Adrenal gland (tissue), 12 donors: ENCODE measurements around the gene NOSTRIN. TPM values are rescaled to one million over a fixed set of nuclear protein-coding genes. Genes with fewer than 3 reads are reported as not detected.

ENCODE experiments used
- DNase-seq, 7 donors: peaks; one replicate each; pipeline ENCODE4 v3.0.0-alpha.2; 2019 to 2020
- H3K27ac ChIP-seq, 5 donors: fragments of 200-600 bp; sonication (generic) in 4 of 5; 1 replicate in 3 of 5; 2 replicates in 2 of 5; pipeline versions ENCODE4 v1.5.1 to v1.8.0; 2016 to 2020; ENCODE audit warnings: mild to moderate bottlenecking in 1 of 5
- H3K27me3 ChIP-seq: fragments of 200-600 bp; 2 replicates; pipeline ENCODE4 v1.8.0; 2021
- H3K36me3 ChIP-seq, 2 donors: fragments of 200-600 bp; replicated peaks in 1 of 2; 1 replicate in 1 of 2; 2 replicates in 1 of 2; pipeline versions ENCODE4 v1.5.1 to v1.8.0; 2018 to 2022
- H3K4me1 ChIP-seq, 2 donors: fragments of 200-600 bp; replicated peaks in 1 of 2; 1 replicate in 1 of 2; 2 replicates in 1 of 2; pipeline versions ENCODE4 v1.5.1 to v1.8.0; 2018 to 2021
- H3K4me3 ChIP-seq, 4 donors: fragments of 200-600 bp; sonication (generic) in 3 of 4; one replicate each; pipeline ENCODE4 v1.5.1; 2016 to 2018
- H3K9me3 ChIP-seq, 3 donors: fragments of 200-600 bp; sonication (generic) in 1 of 3; replicated peaks in 1 of 3; 1 replicate in 2 of 3; 2 replicates in 1 of 3; pipeline versions ENCODE4 v1.5.1 to v1.8.0; 2016 to 2021
- POLR2A ChIP-seq, 2 donors: fragments of 450-650 bp; IDR thresholded peaks; one replicate each; pipeline ENCODE4 v1.6.1; 2017; ENCODE audit warnings: antibody characterized with exemption in 2 of 2, mild to moderate bottlenecking in 2 of 2, moderate library complexity in 1 of 2
- WGBS, 4 donors: extraction: QIAGEN DNeasy Blood & Tissue Kit in 2 of 4; methylation state at CpG; one replicate each; pipeline versions ENCODE4 v1.1.5 to v1.1.7; 2013 to 2017; 5-methylcytosine and 5-hydroxymethylcytosine counted together
- intact Hi-C, 2 donors: fragments of 100-400 bp; cut with DNase I; formaldehyde crosslinking; loops; one replicate each; pipeline versions ENCODE4 v1.14.1 to v1.15.0; 2022 to 2023
- polyA plus RNA-seq, 3 donors: library from polyadenylated mRNA; stranded (reverse); fragments of 200-250 nt in 2 of 3; fragments of 350-450 nt in 1 of 3; fragmentation: Illumina TruSeq in 1 of 3; extraction: RNeasy Lipid Tissue Mini Kit (QIAGEN cat#74804) in 1 of 3; gene quantifications; one replicate each; pipeline ENCODE4 v1.2.3, GENCODE V29; 2013 to 2014
- total RNA-seq, 9 donors: library from RNA; depleted of rRNA in 4 of 9; stranded (reverse); fragments of >200 nt in 4 of 9; fragments of 120-200 nt in 1 of 9; fragmentation: NEBNext Ultra II Directional in 1 of 9; extraction: Animal tissue kit (Norgen Biotek cat#: 25700) in 1 of 9; gene quantifications; one replicate each; pipeline versions ENCODE4 v1.1.0 to v1.2.4, GENCODE V29; 2013 to 2023
- TF ChIP-seq, protein P1 (sequence below), 6 experiments: fragments of 450-650 bp in 4 of 6; fragments of 200-600 bp in 2 of 6; sonication (generic) in 1 of 6; IDR thresholded peaks; 1 replicate in 5 of 6; 2 replicates in 1 of 6; pipeline versions ENCODE4 v1.5.1 to v1.8.0; 2016 to 2021; ENCODE audit warnings: antibody characterized with exemption in 6 of 6, mild to moderate bottlenecking in 2 of 6, moderate library complexity in 1 of 6
- donor health status: healthy with polysubstance abuse.
- donor health status: Bipolar disorder and iron deficiency.
- donor health status: DM: yes; HTN: yes; CAD: no.
- donor health status: DM: no; HTN: no; CAD: no.
- donor health status: DM: no; HTN: no; CAD: no.
- donor health status: DM: yes; HTN: yes; CAD: no.

Gene NOSTRIN
- total and polyA plus RNA-seq, 12 donors: 13.9 to 134 (median 35.6) TPM

DNA sequence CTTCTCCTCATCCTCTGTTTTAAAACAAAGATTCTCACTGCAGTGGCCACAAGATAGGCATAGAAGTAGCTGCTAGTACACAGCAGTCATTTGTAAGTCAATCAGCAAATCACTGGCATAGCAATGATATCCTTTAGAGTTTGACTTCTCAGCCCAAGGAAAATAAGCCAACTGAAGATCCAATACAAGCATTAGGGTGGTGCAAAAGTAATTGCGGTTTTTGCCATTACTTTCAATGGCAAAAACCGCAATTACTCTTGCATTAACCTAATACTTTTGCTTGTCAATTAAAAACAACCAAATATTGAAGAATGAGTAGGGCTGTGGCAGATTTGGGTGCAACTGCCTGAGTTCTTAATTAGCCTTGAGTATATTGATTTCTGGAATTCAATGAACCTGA, 101.5 kb downstream of the NOSTRIN start:
- Histone ChIP-seq H3K27me3 (no peaks in the 10 kb centered on the region), H3K9me3 (no peaks in the 10 kb centered on the region), H3K27ac (no peak overlapping the region), H3K4me3 (no peak overlapping the region), H3K4me1 (no peaks in the 10 kb centered on the region), H3K36me3 (no peaks in the 10 kb centered on the region)
- intact Hi-C loops: no loop called here
- DNase-seq: no peak
- WGBS, 4 donors: 82 to 92% (median 91%) methylated on average over 2 of the region's 2 CpGs
- TF ChIP-seq POLR2A (IDR thresholded peaks at IDR 0.05): no peak
- TF ChIP-seq, protein P1, sequence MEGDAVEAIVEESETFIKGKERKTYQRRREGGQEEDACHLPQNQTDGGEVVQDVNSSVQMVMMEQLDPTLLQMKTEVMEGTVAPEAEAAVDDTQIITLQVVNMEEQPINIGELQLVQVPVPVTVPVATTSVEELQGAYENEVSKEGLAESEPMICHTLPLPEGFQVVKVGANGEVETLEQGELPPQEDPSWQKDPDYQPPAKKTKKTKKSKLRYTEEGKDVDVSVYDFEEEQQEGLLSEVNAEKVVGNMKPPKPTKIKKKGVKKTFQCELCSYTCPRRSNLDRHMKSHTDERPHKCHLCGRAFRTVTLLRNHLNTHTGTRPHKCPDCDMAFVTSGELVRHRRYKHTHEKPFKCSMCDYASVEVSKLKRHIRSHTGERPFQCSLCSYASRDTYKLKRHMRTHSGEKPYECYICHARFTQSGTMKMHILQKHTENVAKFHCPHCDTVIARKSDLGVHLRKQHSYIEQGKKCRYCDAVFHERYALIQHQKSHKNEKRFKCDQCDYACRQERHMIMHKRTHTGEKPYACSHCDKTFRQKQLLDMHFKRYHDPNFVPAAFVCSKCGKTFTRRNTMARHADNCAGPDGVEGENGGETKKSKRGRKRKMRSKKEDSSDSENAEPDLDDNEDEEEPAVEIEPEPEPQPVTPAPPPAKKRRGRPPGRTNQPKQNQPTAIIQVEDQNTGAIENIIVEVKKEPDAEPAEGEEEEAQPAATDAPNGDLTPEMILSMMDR (IDR thresholded peaks at IDR 0.05): no peak

DNA sequence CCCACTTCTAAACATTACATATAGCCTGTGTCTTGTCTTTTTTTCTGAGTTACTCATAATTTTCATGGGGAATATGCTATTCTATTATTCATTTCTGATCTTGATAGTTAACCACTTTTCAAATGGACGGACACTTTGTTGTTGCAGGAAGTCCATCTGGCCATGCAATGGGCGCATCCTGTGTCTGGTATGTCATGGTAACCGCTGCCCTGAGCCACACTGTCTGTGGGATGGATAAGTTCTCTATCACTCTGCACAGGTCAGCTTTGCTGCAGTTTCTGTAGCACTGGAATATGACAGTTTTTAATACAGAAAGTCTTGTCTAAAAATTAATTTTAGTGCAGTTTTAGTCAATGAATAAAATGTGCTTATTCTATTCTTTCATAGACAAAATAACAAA, 101.9 kb downstream of the NOSTRIN start:
- 88 to 91% (median 90%) methylated on average over 3 of the region's 3 CpGs for WGBS, 4 donors
- Histone ChIP-seq H3K4me3 (no peak overlapping the region), H3K9me3 (no peaks in the 10 kb centered on the region), H3K4me1 (no peaks in the 10 kb centered on the region), H3K36me3 (no peaks in the 10 kb centered on the region), H3K27ac (no peak overlapping the region), H3K27me3 (no peaks in the 10 kb centered on the region)
- intact Hi-C loops: no loop called here
- no peak for DNase-seq
- no peak for TF ChIP-seq POLR2A (IDR thresholded peaks at IDR 0.05)
- TF ChIP-seq, protein P1 (IDR thresholded peaks at IDR 0.05): no peak

DNA sequence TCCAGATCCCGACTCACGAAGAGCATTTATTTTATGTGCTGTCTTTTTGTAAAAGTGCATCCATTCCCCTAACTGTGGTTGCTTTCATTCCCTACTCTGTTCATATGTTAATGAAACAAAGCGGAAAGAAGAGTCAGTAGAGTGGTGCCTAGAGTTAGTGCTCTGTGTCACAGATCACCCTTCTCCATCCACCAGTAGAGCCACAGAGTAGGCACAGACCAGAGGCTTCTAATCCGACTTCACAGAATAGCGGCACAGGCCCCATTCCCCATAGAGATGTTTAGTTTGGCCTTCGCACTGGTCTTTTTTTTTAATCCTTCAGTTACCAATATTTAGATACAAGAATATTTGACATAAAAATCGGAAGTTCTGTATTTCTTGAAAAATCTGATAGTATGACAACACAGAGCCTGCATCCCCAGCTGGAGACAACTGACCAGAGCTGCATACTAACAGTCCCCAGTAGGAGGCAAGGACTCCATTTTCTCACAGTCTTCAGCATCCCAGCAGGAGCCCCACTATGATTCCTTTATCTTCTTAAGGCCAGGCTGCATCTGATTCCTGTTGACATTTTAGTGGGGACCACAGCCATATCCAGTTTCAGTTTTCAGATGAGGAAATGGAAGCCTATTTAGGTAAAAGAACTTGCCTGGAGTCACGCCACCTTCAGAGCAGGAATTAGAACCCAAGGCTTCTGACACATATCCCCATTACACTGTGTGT, 105.7 kb downstream of the NOSTRIN start:
- no peaks in the 10 kb centered on the region for H3K4me1 ChIP-seq
- H3K27me3 ChIP-seq: no peaks in the 10 kb centered on the region
- no peak overlapping the region for H3K4me3 ChIP-seq
- WGBS, 4 donors: 88 to 92% (median 92%) methylated on average over 8 of the region's 8 CpGs
- no peak for DNase-seq
- intact Hi-C loops: no loop called here
- H3K36me3 ChIP-seq: no peaks in the 10 kb centered on the region
- no peak for TF ChIP-seq POLR2A (IDR thresholded peaks at IDR 0.05)
- TF ChIP-seq, protein P1 (IDR thresholded peaks at IDR 0.05): no peak
- no peak overlapping the region for H3K27ac ChIP-seq
- H3K9me3 ChIP-seq: no peaks in the 10 kb centered on the region

DNA sequence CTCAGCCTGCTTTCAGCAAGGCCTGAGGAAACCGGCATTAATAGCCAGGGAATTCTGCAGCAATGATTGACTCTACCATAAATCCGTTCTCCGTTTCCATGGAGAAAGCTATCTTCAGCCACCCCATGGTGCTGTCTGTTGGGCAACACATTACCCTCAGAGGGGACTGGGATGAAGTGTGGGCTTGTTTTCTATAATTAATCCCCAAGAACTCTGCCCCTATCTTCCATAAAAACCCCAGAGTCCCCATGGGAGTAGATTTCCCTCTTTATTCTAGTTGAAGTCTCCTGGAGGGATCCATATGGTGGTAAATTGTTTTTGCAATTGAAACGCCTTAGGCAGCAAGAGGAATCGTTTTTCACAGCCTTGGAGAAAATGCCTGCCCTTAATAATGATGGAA, 107.9 kb downstream of the NOSTRIN start:
- intact Hi-C loops: no loop called here
- TF ChIP-seq, protein P1 (IDR thresholded peaks at IDR 0.05): no peak
- TF ChIP-seq POLR2A (IDR thresholded peaks at IDR 0.05): no peak
- 71 to 84% (median 78%) methylated on average over 5 of the region's 5 CpGs for WGBS, 4 donors

More for the DNA sequence above, 107.9 kb downstream of the NOSTRIN start:
- no peak for DNase-seq
- Histone ChIP-seq H3K27me3 (no peaks in the 10 kb centered on the region), H3K4me3 (no peak overlapping the region), H3K9me3 (no peaks in the 10 kb centered on the region), H3K27ac (no peak overlapping the region), H3K36me3 (no peaks in the 10 kb centered on the region), H3K4me1 (no peaks in the 10 kb centered on the region)
